GM12878 (cell line): ENCODE results near the gene TMEM237. TPM values are rescaled to one million over a fixed set of nuclear protein-coding genes. Genes with fewer than 3 reads are reported as not detected.
A peak's percentile ranks its signal among the peaks of the same experiment; 100 is the strongest.

Experiments
- ATAC-seq: fragments of 200-7000 bp; cut with Tn5 transposase; 3 replicates; pipeline ENCODE4 v1.9.1; 2020; ENCODE audit warnings: mild to moderate bottlenecking, moderate library complexity
- BruUV-seq: library from RNA; stranded (reverse); fragments of 400-500 nt; replicated peaks from 2 replicates; lab custom pipeline; 2021; lab: Mats Ljungman, UMichigan
- CTCF ChIA-PET: fragments of 300-600 bp; sonication (Branson Sonifier 250); formaldehyde crosslinking; extraction: SDS; loops from one replicate; lab custom pipeline; 2021; ENCODE audit warnings: inconsistent platforms; lab: Yijun Ruan, JAX
- POLR2A ChIA-PET: fragments of 350-600 bp; formaldehyde crosslinking; extraction: SDS; loops from one replicate; lab custom pipeline; 2021; ENCODE audit warnings: inconsistent platforms; lab: Charles Lee
- RAD21 ChIA-PET: fragments of 300-600 bp; sonication (Branson Sonifier 250); formaldehyde crosslinking; loops from one replicate; lab custom pipeline; 2023; ENCODE audit warnings: antibody characterized with exemption; ENCODE audit not compliant: unreplicated experiment; lab: Charles Lee
- SMC1A ChIA-PET: fragments of 300-600 bp; sonication (Branson Sonifier 250); formaldehyde crosslinking; loops from one replicate; lab custom pipeline; 2023; ENCODE audit not compliant: unreplicated experiment, uncharacterized antibody; lab: Charles Lee
- DNase-seq: peaks from one replicate; pipeline ENCODE4 v3.0.0-alpha.2; 2011; ENCODE audit warnings: low read depth, low spot score
- FAIRE-seq: peaks from 3 replicates; lab custom pipeline; 2011; peaks lifted over from hg19 to GRCh38; lab: Jason Lieb, UNC
- H2AFZ ChIP-seq: 2 replicates; pipeline ENCODE4 v1.6.0; 2011; ENCODE audit warnings: low read depth, low read length, control low read depth; ENCODE audit not compliant: control insufficient read depth
- H3K27ac ChIP-seq: 2 replicates; pipeline ENCODE4 v1.5.1; 2011; ENCODE audit warnings: control low read depth; ENCODE audit not compliant: control insufficient read depth, insufficient read depth
- H3K27me3 ChIP-seq, 2 experiments: replicated peaks in 1 of 2; 2 replicates each; pipeline versions ENCODE4 v1.6.0 to v1.6.1; 2011; ENCODE audit warnings: low read length in 1 of 2; ENCODE audit not compliant: control insufficient read depth in 2 of 2, insufficient read depth in 2 of 2
- H3K36me3 ChIP-seq, 2 experiments: 2 replicates each; pipeline ENCODE4 v1.5.1; 2011; ENCODE audit warnings: low read length in 1 of 2; ENCODE audit not compliant: control insufficient read depth in 2 of 2, insufficient read depth in 2 of 2
- H3K4me1 ChIP-seq: 2 replicates; pipeline ENCODE4 v1.6.1; 2011; ENCODE audit warnings: mild to moderate bottlenecking, low read length, moderate library complexity, mixed read lengths; ENCODE audit not compliant: control insufficient read depth, insufficient read depth
- H3K4me2 ChIP-seq: 2 replicates; pipeline ENCODE4 v1.6.0; 2011; ENCODE audit warnings: control low read depth; ENCODE audit not compliant: control insufficient read depth, insufficient read depth
- H3K4me3 ChIP-seq: fragments of 200-600 bp; sonication (generic); 2 replicates; pipeline ENCODE4 v1.5.1; 2016
- H3K79me2 ChIP-seq: 2 replicates; pipeline ENCODE4 v1.6.0; 2011; ENCODE audit warnings: low read length; ENCODE audit not compliant: control insufficient read depth, insufficient read depth
- H3K9ac ChIP-seq: 2 replicates; pipeline ENCODE4 v1.8.0; 2011; ENCODE audit warnings: low read length, control low read depth, mixed read lengths; ENCODE audit not compliant: control insufficient read depth, insufficient read depth
- H3K9me3 ChIP-seq: replicated peaks from 3 replicates; pipeline ENCODE4 v1.5.1; 2011; ENCODE audit warnings: mild to moderate bottlenecking, low read length; ENCODE audit not compliant: control insufficient read depth, insufficient read depth
- H4K20me1 ChIP-seq: 2 replicates; pipeline ENCODE4 v1.6.0; 2011; ENCODE audit not compliant: control insufficient read depth, insufficient read depth
- EP300 ChIP-seq, 2 experiments: fragments of 150-350 bp in 1 of 2; IDR thresholded peaks; 2 replicates each; pipeline ENCODE4 v1.6.1; 2011 to 2012; ENCODE audit warnings: low read depth in 2 of 2, low read length in 2 of 2, borderline replicate concordance in 1 of 2, improper control_type of control experiment in 1 of 2, inconsistent platforms in 1 of 2; ENCODE audit not compliant: control insufficient read depth in 1 of 2
- ESRRA ChIP-seq: IDR thresholded peaks from 2 replicates; pipeline ENCODE4 v1.6.1; 2012; ENCODE audit warnings: mild to moderate bottlenecking, low read length, improper control_type of control experiment
- RAD51 ChIP-seq: fragments of 450-650 bp; IDR thresholded peaks from 2 replicates; pipeline ENCODE4 v1.6.1; 2016; ENCODE audit warnings: moderate library complexity, mild to moderate bottlenecking, inconsistent platforms
- RBBP5 ChIP-seq: fragments of 200-600 bp; sonication (generic); conservative IDR thresholded peaks from 2 replicates; pipeline ENCODE4 v1.6.1; 2016
- RUNX3 ChIP-seq: IDR thresholded peaks from 2 replicates; pipeline ENCODE4 v1.6.1; 2012; ENCODE audit warnings: low read length, inconsistent platforms
- ZBED1 ChIP-seq: IDR thresholded peaks from 2 replicates; pipeline ENCODE4 v1.6.1; 2016; ENCODE audit warnings: borderline replicate concordance
- ZNF274 ChIP-seq: IDR thresholded peaks from one replicate; pipeline ENCODE4 v1.8.0; 2011; ENCODE audit not compliant: insufficient read length, insufficient read depth
- WGBS: methylation state at CpG from one replicate; pipeline ENCODE4 v1.1.6; 2016; ENCODE audit warnings: low lambda C conversion rate; ENCODE audit not compliant: insufficient replicate concordance, insufficient coverage; ENCODE audit errors: missing lambda C conversion rate; 5-methylcytosine and 5-hydroxymethylcytosine counted together
- in situ Hi-C: fragments of 300-500 bp; cut with MboI; formaldehyde crosslinking; loops from 9 replicates; pipeline ENCODE4 v1.14.3; 2018; ENCODE audit warnings: mixed read lengths
- intact Hi-C: fragments of 100-400 bp; cut with micrococcal nuclease; formaldehyde crosslinking; loops from one replicate; pipeline ENCODE4 v1.14.2; 2022; ENCODE audit not compliant: unreplicated experiment
- polyA plus RNA-seq, 11 experiments: library from polyadenylated mRNA; depleted of rRNA in 4 of 11; unstranded in 6 of 11; stranded (reverse) in 5 of 11; fragments of >200 nt; fragmentation: Nextera tagmentation in 4 of 11; fragmentation: Illumina TruSeq in 1 of 11; extraction: Ambion mirVana in 4 of 11; extraction: Trizol in 1 of 11; gene quantifications; 1 replicate in 1 of 11; 2 replicates in 10 of 11; pipeline versions ENCODE4 v1.2.1 to v1.2.3, GENCODE V29; 2011 to 2016; ENCODE audit warnings: inconsistent platforms in 2 of 11, missing spikeins in 2 of 11, low read depth in 1 of 11
- total RNA-seq, 4 experiments: library from RNA; depleted of rRNA in 3 of 4; stranded (reverse); fragments of >200 nt in 3 of 4; fragmentation: Illumina TruSeq in 1 of 4; extraction: Trizol in 1 of 4; gene quantifications; 2 replicates each; pipeline versions ENCODE4 v1.2.1 to v1.2.3, GENCODE V29; 2013 to 2021
- TF ChIP-seq, protein P1 (sequence below): fragments of 450-650 bp; IDR thresholded peaks from 2 replicates; pipeline ENCODE4 v1.6.1; 2017; ENCODE audit warnings: mild to moderate bottlenecking, low read depth, inconsistent platforms; ENCODE audit not compliant: poor library complexity, severe bottlenecking

Gene TMEM237
- total and polyA plus RNA-seq, 10 of the 15 experiments (the other 5 are each of a cell fraction or from before 2014, with no cell fraction given): 15.0 to 43.7 (median 29.3) TPM

DNA sequence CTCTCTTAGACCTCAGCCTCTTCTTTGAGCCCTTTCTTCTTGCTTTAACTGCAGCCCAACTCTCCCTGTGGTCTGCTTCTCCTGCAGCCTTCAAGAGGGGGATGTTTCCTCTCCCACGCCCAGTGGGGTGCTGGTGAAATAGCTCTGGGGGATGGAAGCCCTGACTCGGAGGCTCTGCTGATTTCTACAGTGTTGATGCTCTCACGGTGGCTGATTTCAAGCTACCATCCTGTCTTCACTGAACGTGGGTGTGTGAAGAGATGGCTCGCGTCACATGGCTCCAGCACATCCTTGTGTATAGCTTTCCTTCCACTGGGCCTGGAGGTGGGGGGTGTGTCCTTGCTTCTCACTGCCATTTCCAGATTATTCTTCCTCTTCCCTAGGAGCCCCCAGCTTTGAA is 35.1 kb upstream of the TMEM237 start:
- ATAC-seq: no peak
- POLR2A ChIA-PET: no interaction called here

DNA sequence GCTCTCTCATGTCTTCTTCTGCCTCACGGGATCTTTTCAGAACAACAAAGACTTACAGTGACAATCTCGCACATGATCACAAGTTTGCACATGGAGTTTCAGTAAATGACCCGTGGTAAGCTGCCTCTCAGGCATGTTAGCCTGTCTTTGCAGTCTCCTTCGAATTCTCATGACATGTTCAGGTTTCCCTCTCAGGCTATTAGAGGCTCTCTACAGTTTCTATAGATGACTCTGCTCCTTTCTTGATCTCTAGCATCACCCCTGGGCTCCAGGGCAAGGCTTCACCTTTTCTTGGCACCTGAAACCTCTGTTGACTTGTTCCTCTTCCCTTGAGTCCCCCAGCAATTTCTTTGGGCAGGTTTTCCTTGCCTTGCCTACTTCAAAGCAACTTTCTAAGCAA is 32.2 kb upstream of the TMEM237 start:
- FAIRE-seq (no peak), DNase-seq (no peak), ATAC-seq (peak; percentile 40)
- Histone ChIP-seq H3K9ac (no peak overlapping the region), H3K79me2 (no peaks in the 10 kb centered on the region), H3K9me3 (no peaks in the 10 kb centered on the region), H3K27me3 (no peaks in the 10 kb centered on the region), H3K36me3 (no peaks in the 10 kb centered on the region), H3K4me2 (no peak overlapping the region), H3K27ac (no peak overlapping the region), H3K4me1 (no peaks in the 10 kb centered on the region), H2AFZ (no peak overlapping the region), H4K20me1 (no peaks in the 10 kb centered on the region), H3K4me3 (no peak overlapping the region)
- in situ Hi-C loops: no loop called here
- TF ChIP-seq ZBED1: no peak
- no peak for TF ChIP-seq ZNF274
- ChIA-PET CTCF (no interaction called here), RAD21 (no interaction called here), SMC1A (no interaction called here), POLR2A (no interaction called here)
- intact Hi-C loops: no loop called here
- BruUV-seq: no TSS peak
- WGBS: 34% methylated on average over 4 of the region's 4 CpGs

More for the DNA sequence above, 35.1 kb upstream of the TMEM237 start:
- Histone ChIP-seq H4K20me1 (no peaks in the 10 kb centered on the region), H3K36me3 (no peaks in the 10 kb centered on the region), H3K9me3 (no peaks in the 10 kb centered on the region), H3K4me1 (no peaks in the 10 kb centered on the region), H3K27ac (no peak overlapping the region), H3K4me2 (no peak overlapping the region), H3K27me3 (0 out of 4 replicates have a peak, but pooled peaks cover 0 to 3% of the 10 kb centered on the region in 2 experiments), H3K4me3 (no peak overlapping the region), H3K9ac (no peak overlapping the region), H3K79me2 (no peaks in the 10 kb centered on the region), H2AFZ (no peak overlapping the region)
- ChIA-PET CTCF (interaction anchor here (0.7 kb wide), 2 partner anchors 32 to 396 kb away, joined by 3 read pairs; no protein-coding TSS in a partner anchor), SMC1A (interaction anchor here (1.4 to 1.6 kb wide), 2 partner anchors 21 to 27 kb away, joined by 3 read pairs; partner anchors contain the start of gene MPP4), RAD21 (no interaction called here)
- in situ Hi-C loops: no loop called here
- TF ChIP-seq EP300 (IDR thresholded peaks at IDR 0.05; ENCODE audit: borderline replicate concordance in 1 of 2, control insufficient read depth in 1 of 2, low read depth in 2 of 2, low read length in 2 of 2) (no peak), ESRRA (no peak), RBBP5 (no peak), RAD51 (no peak), RUNX3 (no peak)
- TF ChIP-seq, protein P1, sequence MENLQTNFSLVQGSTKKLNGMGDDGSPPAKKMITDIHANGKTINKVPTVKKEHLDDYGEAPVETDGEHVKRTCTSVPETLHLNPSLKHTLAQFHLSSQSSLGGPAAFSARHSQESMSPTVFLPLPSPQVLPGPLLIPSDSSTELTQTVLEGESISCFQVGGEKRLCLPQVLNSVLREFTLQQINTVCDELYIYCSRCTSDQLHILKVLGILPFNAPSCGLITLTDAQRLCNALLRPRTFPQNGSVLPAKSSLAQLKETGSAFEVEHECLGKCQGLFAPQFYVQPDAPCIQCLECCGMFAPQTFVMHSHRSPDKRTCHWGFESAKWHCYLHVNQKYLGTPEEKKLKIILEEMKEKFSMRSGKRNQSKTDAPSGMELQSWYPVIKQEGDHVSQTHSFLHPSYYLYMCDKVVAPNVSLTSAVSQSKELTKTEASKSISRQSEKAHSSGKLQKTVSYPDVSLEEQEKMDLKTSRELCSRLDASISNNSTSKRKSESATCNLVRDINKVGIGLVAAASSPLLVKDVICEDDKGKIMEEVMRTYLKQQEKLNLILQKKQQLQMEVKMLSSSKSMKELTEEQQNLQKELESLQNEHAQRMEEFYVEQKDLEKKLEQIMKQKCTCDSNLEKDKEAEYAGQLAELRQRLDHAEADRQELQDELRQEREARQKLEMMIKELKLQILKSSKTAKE: no peak
- intact Hi-C loops: no loop called here
- FAIRE-seq (no peak), DNase-seq (no peak)
- WGBS: 35% methylated on average over 6 of the region's 6 CpGs
- BruUV-seq: no TSS peak
